T-helper 2 cell treated with Interferon-gamma antibody and Interleukin-4, amounts not matched to agents 5 μg/mL and 100 μg/mL, for 36 hours (primary cell): Measurements from ENCODE around the gene ZNF19.

Experiments
- DNase-seq: peaks from one replicate; pipeline ENCODE4 v3.0.0; 2021; ENCODE audit warnings: low spot score
- H3K27ac Mint-ChIP-seq: one replicate; pipeline ENCODE4 v1.8.0; 2021; ENCODE audit warnings: mild to moderate bottlenecking, mixed read lengths
- H3K27me3 Mint-ChIP-seq: one replicate; pipeline ENCODE4 v1.8.0; 2021; ENCODE audit warnings: low read depth, mixed read lengths
- H3K36me3 Mint-ChIP-seq: one replicate; pipeline ENCODE4 v1.8.0; 2021; ENCODE audit warnings: low read depth, mixed read lengths
- H3K4me1 Mint-ChIP-seq: one replicate; pipeline ENCODE4 v1.8.0; 2021; ENCODE audit warnings: low read depth, mixed read lengths
- H3K4me3 Mint-ChIP-seq: one replicate; pipeline ENCODE4 v1.8.0; 2022; ENCODE audit warnings: mild to moderate bottlenecking, moderate library complexity, mixed read lengths
- H3K9me3 Mint-ChIP-seq: one replicate; pipeline ENCODE4 v1.8.0; 2021; ENCODE audit warnings: mixed read lengths

Gene ZNF19

DNA sequence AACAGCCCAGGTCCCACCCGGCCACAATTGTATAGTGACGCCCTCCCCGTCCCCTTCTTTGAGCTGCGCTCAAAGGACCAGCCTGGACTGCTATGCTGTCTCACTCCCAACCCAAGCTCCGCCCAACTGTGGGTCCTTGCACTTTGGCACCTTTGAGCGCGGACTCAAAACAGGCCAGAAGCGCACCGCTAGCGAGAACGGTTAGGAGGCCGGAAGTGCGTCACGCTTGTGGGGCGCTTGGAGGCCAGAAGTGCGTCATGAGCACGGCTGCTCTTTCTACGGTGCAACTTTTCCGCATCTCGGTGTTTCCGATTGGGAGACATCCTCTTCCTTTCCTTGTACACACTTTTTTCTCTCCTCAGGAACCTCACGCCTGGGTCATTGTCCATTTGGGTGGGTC, at the start of gene ZNF19:
Gene ZNF19 (minus strand): TSS at position 203 of the 400 bp plus-strand sequence. CDS start 7,210 bp downstream, outside the sequence.
- H3K27me3 Mint-ChIP-seq = peaks cover 3% of the 10 kb centered on the region
- H3K36me3 Mint-ChIP-seq = no peaks in the 10 kb centered on the region
- H3K9me3 Mint-ChIP-seq = no peaks in the 10 kb centered on the region
- DNase-seq = no peak
- no peak within 1 kb of the TSS for H3K4me3 Mint-ChIP-seq
- H3K4me1 Mint-ChIP-seq = peaks cover 1% of the 10 kb centered on the region
- no peak within 1 kb of the TSS for H3K27ac Mint-ChIP-seq

- Mint-ChIP-seq H3K27ac (no peak overlapping the region), H3K9me3 (no peaks in the 10 kb centered on the region), H3K4me1 (peaks cover 2% of the 10 kb centered on the region), H3K27me3 (no peaks in the 10 kb centered on the region), H3K36me3 (no peaks in the 10 kb centered on the region), H3K4me3 (no peak overlapping the region)
- no peak for DNase-seq
Observed at GRCh38 chr16:71537643-71538042, 48.5 kb upstream of the ZNF19 start.

DNA sequence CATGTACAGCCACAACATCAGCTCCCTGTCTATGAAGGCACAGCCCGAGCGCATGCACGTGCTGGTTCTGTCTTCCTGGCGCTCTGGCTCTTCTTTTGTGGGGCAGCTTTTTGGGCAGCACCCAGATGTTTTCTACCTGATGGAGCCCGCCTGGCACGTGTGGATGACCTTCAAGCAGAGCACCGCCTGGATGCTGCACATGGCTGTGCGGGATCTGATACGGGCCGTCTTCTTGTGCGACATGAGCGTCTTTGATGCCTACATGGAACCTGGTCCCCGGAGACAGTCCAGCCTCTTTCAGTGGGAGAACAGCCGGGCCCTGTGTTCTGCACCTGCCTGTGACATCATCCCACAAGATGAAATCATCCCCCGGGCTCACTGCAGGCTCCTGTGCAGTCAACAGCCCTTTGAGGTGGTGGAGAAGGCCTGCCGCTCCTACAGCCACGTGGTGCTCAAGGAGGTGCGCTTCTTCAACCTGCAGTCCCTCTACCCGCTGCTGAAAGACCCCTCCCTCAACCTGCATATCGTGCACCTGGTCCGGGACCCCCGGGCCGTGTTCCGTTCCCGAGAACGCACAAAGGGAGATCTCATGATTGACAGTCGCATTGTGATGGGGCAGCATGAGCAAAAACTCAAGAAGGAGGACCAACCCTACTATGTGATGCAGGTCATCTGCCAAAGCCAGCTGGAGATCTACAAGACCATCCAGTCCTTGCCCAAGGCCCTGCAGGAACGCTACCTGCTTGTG, 47.8 kb upstream of the ZNF19 start:
- Mint-ChIP-seq H3K4me1 (no peaks in the 10 kb centered on the region), H3K4me3 (no peak overlapping the region), H3K36me3 (no peaks in the 10 kb centered on the region), H3K9me3 (no peaks in the 10 kb centered on the region), H3K27me3 (no peaks in the 10 kb centered on the region), H3K27ac (no peak overlapping the region)
- no peak for DNase-seq

- no peak overlapping the region for H3K4me3 Mint-ChIP-seq
- H3K36me3 Mint-ChIP-seq = no peaks in the 10 kb centered on the region
- H3K27ac Mint-ChIP-seq = no peak overlapping the region
- H3K4me1 Mint-ChIP-seq = no peaks in the 10 kb centered on the region
- DNase-seq = no peak
- H3K9me3 Mint-ChIP-seq = no peaks in the 10 kb centered on the region
- no peaks in the 10 kb centered on the region for H3K27me3 Mint-ChIP-seq
Observed at GRCh38 chr16:71532366-71532765, 43.2 kb upstream of the ZNF19 start.

DNA sequence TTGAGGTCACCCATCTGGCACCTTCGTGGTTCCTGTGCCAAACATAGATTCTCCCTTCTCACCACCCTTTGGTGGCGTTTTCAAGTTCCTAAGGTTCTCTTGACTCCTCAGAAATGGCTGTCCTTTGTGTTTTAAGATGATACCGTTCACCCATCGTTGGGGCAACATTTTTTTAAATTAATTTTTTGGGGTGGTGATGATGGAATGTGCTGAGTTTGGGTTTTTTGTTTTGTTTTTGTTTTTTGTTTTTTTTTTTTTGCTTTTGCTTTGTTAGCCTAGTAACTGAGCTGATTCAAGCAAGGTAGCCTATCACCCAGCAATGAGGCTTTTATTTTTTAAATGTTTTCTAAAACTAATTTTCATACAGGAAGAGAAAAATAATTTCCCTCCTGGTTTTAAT, 39.7 kb upstream of the ZNF19 start:
- no peak overlapping the region for H3K27ac Mint-ChIP-seq
- H3K4me1 Mint-ChIP-seq = peaks cover 5% of the 10 kb centered on the region
- peaks cover 11% of the 10 kb centered on the region for H3K27me3 Mint-ChIP-seq
- H3K9me3 Mint-ChIP-seq = no peaks in the 10 kb centered on the region
- H3K4me3 Mint-ChIP-seq = no peak overlapping the region
- DNase-seq = no peak
- no peaks in the 10 kb centered on the region for H3K36me3 Mint-ChIP-seq

DNA sequence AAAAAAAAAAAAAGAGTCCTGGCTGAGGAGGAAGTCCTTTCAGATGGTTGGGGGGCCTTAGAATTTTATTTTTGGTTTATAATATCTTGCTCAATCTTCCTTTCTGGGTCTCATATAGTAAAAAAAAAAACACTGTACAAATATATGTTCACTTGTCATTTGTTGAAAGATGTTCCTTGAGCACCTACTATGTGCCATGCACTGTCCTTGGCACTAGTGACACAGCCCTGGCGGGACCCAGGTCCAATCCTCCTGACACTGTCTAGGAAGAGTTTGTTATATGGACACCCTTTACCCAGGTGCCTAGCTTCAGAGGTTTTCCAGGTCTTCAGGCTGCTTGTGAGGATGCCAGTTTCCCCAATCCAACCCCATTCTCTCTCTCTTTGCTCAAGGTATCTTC, 39.1 kb upstream of the ZNF19 start:
- H3K27me3 Mint-ChIP-seq = peaks cover 14% of the 10 kb centered on the region
- H3K9me3 Mint-ChIP-seq = no peaks in the 10 kb centered on the region
- H3K4me3 Mint-ChIP-seq = no peak overlapping the region
- no peaks in the 10 kb centered on the region for H3K36me3 Mint-ChIP-seq
- H3K4me1 Mint-ChIP-seq = peaks cover 5% of the 10 kb centered on the region
- DNase-seq = no peak
- no peak overlapping the region for H3K27ac Mint-ChIP-seq

GRCh38 chr16:71526111-71526631, 37.0 kb upstream of the ZNF19 start, which contains the start of gene CHST4:
TSS of gene CHST4 (plus strand) at chr16:71526426. CDS start at chr16:71536678, 10,252 bp downstream.
- no peak for DNase-seq
- Mint-ChIP-seq H3K36me3 (no peaks in the 10 kb centered on the region), H3K9me3 (no peaks in the 10 kb centered on the region), H3K4me3 (no peak within 1 kb of the TSS), H3K27ac (no peak within 1 kb of the TSS), H3K27me3 (peaks cover 14% of the 10 kb centered on the region), H3K4me1 (peaks cover 5% of the 10 kb centered on the region)

DNA sequence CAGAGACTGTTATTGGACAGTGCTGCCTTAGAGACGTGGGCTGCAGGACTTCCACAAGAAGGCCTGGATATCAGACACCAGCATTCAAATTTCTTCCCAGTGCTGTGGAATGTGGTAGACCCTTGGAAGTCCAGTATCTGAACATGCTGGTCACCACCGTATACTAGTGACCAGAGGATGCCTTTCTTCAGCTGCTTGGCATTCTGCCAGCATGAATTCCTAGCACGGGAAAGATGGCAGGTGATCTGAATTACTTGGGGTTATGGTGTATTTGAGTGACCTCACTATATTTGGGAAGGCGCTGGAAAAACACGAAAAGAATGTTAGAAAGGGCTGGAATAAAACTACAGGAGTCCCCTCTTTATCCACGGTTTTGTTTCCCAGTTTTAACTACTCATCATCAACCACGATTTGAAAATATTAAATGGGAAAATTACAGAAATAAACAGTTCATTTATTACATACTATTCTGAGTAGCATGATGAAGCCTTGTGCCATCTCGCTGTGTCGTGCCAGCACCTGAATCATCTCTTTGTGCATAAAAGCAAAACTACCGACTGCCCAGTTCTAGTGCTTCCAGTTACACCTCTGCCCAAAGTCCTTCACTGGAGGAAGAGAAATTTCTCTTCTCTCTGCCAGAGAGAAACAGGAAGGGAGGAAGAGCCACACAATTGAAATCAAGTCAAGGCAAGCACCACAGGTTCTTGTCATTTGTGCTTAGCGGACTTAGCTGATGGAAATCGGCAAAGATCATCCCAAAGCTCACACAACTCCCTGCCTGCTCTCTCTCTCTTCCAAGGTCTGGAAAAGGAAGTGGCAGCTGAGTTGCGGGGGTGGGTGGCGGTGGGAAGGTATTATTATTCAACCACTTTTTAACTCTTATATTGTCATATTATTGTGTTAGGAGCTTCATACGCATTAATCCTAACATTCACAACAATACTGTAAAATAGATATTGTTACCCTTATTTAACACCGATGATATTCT, 35.7 kb upstream of the ZNF19 start:
- H3K27me3 Mint-ChIP-seq = peaks cover 14% of the 10 kb centered on the region
- no peak for DNase-seq
- no peak overlapping the region for H3K27ac Mint-ChIP-seq
- H3K4me1 Mint-ChIP-seq = peaks cover 5% of the 10 kb centered on the region
- H3K4me3 Mint-ChIP-seq = no peak overlapping the region
- H3K36me3 Mint-ChIP-seq = no peaks in the 10 kb centered on the region
- no peaks in the 10 kb centered on the region for H3K9me3 Mint-ChIP-seq

DNA sequence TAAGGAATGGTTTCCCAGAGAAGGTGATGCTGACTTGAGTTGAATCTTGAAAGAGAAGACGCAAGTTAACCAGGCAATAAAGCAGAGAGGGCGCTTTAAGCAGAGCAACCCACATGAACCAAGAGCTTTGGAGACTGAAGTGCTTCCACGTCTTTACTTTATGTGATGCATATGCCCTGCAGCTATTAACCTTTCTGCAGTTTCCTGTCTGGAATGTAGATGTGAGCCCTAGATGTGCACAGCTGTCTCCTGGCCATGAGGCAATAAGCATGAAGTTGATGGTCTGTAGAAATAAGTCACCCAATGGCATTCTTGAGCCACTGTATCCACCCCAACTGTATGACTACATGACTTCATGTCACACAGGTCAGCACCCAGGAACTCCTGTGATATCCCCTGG, 31.4 kb upstream of the ZNF19 start:
- Mint-ChIP-seq H3K4me3 (no peak overlapping the region), H3K27me3 (peaks cover 7% of the 10 kb centered on the region), H3K36me3 (no peaks in the 10 kb centered on the region), H3K9me3 (no peaks in the 10 kb centered on the region), H3K27ac (no peak overlapping the region), H3K4me1 (no peaks in the 10 kb centered on the region)
- no peak for DNase-seq

DNA sequence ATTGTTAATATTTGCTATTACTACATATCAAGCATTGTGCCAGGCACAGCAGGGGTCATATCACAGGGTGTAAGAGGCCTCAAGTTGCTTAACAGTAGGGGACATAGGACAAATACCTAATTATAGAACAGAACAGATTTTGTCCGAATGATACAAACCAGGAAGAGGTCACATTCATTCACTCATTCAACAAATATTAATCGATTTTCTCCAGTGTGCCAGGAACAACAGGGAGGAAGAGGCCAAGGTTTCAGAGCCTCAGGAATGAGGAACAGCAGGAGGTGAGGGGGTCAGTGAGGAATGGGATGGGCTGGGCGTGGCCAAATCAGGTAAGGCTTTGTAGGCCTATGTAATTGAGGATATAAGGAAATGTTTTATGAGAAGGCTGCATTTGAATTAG, 25.9 kb upstream of the ZNF19 start:
- Mint-ChIP-seq H3K36me3 (no peaks in the 10 kb centered on the region), H3K4me1 (no peaks in the 10 kb centered on the region), H3K27me3 (no peaks in the 10 kb centered on the region), H3K27ac (no peak overlapping the region), H3K9me3 (no peaks in the 10 kb centered on the region), H3K4me3 (no peak overlapping the region)
- DNase-seq = no peak

DNA sequence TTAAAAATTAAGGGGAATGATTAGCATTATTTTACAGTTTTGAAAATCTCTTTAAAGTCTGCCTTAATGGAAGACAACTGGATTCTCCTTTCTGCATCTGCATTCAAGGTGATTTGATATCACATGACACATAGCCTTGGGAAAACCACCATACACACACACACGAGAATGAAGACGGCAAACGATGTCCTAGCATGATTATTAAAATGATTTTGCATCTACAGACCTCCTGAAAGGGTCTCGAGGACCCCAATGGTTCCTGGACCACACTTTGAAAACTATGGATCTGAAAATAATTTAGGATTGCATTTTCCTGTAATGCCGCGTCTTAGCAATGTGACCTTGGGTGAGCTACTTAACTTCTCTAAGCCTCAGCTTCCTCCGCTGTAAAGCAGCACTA, 25.4 kb upstream of the ZNF19 start:
- H3K4me3 Mint-ChIP-seq = no peak overlapping the region
- DNase-seq = no peak
- H3K4me1 Mint-ChIP-seq = no peaks in the 10 kb centered on the region
- H3K9me3 Mint-ChIP-seq = no peaks in the 10 kb centered on the region
- no peaks in the 10 kb centered on the region for H3K27me3 Mint-ChIP-seq
- H3K36me3 Mint-ChIP-seq = no peaks in the 10 kb centered on the region
- H3K27ac Mint-ChIP-seq = no peak overlapping the region

- Mint-ChIP-seq H3K4me3 (no peak overlapping the region), H3K27ac (no peak overlapping the region), H3K36me3 (no peaks in the 10 kb centered on the region), H3K9me3 (no peaks in the 10 kb centered on the region), H3K27me3 (peaks cover 3% of the 10 kb centered on the region), H3K4me1 (no peaks in the 10 kb centered on the region)
- no peak for DNase-seq
Observed at GRCh38 chr16:71513302-71513701, 24.2 kb upstream of the ZNF19 start.

GRCh38 chr16:71507061-71507460, 17.9 kb upstream of the ZNF19 start:
- H3K4me1 Mint-ChIP-seq = no peaks in the 10 kb centered on the region
- no peak for DNase-seq
- no peaks in the 10 kb centered on the region for H3K36me3 Mint-ChIP-seq
- H3K27ac Mint-ChIP-seq = no peak overlapping the region
- H3K4me3 Mint-ChIP-seq = no peak overlapping the region
- H3K27me3 Mint-ChIP-seq = peaks cover 10% of the 10 kb centered on the region
- no peaks in the 10 kb centered on the region for H3K9me3 Mint-ChIP-seq

DNA sequence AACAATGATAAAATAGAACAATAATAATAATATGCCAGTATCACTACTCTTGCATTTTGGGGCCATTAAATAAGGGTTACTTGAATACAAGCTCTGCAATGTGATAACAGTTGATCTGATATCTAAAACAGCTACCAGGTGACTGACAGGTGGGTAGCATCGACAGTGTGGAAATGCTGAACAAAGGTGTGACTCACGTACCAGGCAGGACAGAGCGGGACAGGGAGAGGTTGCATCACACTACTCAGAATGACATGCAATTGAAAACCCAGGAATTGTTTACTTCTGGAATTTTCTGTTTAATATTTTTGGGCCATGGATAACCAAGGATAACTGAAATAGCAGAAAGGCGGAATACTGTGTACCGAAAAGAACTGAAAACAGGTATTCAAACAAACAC, 15.8 kb upstream of the ZNF19 start:
- Mint-ChIP-seq H3K4me1 (no peaks in the 10 kb centered on the region), H3K4me3 (no peak overlapping the region), H3K36me3 (no peaks in the 10 kb centered on the region), H3K9me3 (no peaks in the 10 kb centered on the region), H3K27me3 (peaks cover 10% of the 10 kb centered on the region), H3K27ac (no peak overlapping the region)
- no peak for DNase-seq
